Measurements from ENCODE around the gene HSF5. TPM values are rescaled to one million over a fixed set of nuclear protein-coding genes. Genes with fewer than 3 reads are reported as not detected.

Gene HSF5
- total RNA-seq, 6 experiments from 2014 or later, result 0.06 to 0.18 (median 0.10) TPM; not detected in 1

DNA sequence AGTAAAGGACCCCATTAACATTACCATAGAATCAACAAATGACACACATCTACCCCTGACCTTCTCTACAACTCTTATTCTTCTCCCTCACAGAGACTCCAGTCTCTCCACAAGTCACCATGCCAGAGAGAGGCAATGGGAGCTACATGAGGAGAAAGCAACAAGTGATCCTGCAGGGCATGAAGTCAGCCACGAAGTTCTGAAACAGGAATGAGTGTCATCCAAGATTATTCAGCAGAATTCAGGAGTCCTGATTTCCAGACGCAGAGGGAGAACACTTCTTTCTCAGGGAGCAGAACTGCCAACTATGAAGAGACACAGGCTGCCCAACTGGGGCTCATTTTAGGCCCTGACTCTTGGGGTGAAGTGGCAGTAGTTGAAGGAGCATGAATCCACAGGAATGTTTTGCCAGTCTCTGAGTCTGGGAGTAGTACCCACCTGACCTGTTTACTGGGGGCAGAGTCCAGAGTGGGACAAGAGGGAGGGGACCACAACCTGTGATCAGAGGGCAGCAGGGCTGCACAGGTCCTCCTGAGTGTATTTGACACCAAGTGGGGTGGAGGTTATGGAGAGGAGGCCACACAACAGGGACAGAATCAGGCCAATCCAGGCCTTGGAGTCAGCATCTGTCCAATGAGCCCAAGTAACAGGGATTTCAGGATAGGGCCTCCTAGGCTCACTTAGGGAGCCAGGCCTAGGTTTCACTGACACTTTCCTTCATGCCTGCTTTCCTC lies 28.6 kb upstream of the HSF5 start:
- H3K9me3 ChIP-seq, result no peaks in the 10 kb centered on the region
- no peaks in the 10 kb centered on the region for H3K27me3 ChIP-seq
- peak overlapping the region; percentile 71 to 86 (median 75) for H3K4me3 ChIP-seq
- WGBS (ENCODE audit: insufficient coverage, low coverage, low lambda C conversion rate, missing lambda C conversion rate), result 10% methylated on average over 2 of the region's 2 CpGs
- DNase-seq, result peak; percentile 56 to 91 (median 88)
- peak; percentile 12 to 52 (median 45) for ATAC-seq
- intact Hi-C loops (cut with DNase I), result no loop called here
- H3K4me1 ChIP-seq, result peaks cover 0 to 34% (median 6%) of the 10 kb centered on the region in 4 donors
- TF ChIP-seq, protein P1, sequence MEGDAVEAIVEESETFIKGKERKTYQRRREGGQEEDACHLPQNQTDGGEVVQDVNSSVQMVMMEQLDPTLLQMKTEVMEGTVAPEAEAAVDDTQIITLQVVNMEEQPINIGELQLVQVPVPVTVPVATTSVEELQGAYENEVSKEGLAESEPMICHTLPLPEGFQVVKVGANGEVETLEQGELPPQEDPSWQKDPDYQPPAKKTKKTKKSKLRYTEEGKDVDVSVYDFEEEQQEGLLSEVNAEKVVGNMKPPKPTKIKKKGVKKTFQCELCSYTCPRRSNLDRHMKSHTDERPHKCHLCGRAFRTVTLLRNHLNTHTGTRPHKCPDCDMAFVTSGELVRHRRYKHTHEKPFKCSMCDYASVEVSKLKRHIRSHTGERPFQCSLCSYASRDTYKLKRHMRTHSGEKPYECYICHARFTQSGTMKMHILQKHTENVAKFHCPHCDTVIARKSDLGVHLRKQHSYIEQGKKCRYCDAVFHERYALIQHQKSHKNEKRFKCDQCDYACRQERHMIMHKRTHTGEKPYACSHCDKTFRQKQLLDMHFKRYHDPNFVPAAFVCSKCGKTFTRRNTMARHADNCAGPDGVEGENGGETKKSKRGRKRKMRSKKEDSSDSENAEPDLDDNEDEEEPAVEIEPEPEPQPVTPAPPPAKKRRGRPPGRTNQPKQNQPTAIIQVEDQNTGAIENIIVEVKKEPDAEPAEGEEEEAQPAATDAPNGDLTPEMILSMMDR (IDR thresholded peaks at IDR 0.05), result no peak
- TF ChIP-seq POLR2A (IDR thresholded peaks at IDR 0.05), result peak; percentile 10
- H3K36me3 ChIP-seq, result peaks cover 0 to 13% (median 6%) of the 10 kb centered on the region in 4 donors
- H3K27ac ChIP-seq, result peak overlapping the region; percentile 95 to 97 (median 96)

GRCh38 chr17:58515286-58515685 lies 27.1 kb upstream of the HSF5 start:
- Histone ChIP-seq H3K4me3 (peak overlapping the region; percentile 75 to 87 (median 86)), H3K36me3 (peaks cover 5 to 25% (median 13%) of the 10 kb centered on the region in 4 donors), H3K4me1 (peaks cover 0 to 24% (median 6%) of the 10 kb centered on the region in 4 donors), H3K9me3 (no peaks in the 10 kb centered on the region), H3K27me3 (no peaks in the 10 kb centered on the region), H3K27ac (peak overlapping the region; percentile 95 to 97 (median 96))
- DNase-seq (no peak), ATAC-seq (no peak)
- intact Hi-C loops (cut with DNase I), result no loop called here
- TF ChIP-seq POLR2A (IDR thresholded peaks at IDR 0.05), result no peak
- TF ChIP-seq, protein P1 (IDR thresholded peaks at IDR 0.05), result no peak
- 24% methylated on average over 2 of the region's 2 CpGs for WGBS (ENCODE audit: insufficient coverage, low coverage, low lambda C conversion rate, missing lambda C conversion rate)

DNA sequence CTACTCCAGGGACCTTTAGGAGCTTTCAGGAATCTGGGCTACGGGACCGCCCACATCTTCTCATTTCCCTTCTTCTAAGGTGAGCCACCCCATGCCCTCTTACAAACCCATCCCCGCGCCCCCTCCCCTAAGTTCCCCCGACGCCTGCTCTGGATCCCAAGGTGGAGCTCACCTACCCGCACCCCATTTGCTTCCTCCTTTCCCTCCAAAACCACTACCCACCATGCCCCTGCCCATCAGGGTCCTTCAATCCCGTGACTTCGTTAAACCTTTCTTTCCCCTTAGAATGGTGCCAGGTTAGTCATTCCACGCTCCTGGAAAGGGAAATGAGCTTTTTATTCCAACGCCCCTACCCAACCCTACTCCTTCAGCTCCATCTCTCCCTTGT lies 26.6 kb upstream of the HSF5 start:
- H3K27me3 ChIP-seq, result no peaks in the 10 kb centered on the region
- TF ChIP-seq, protein P1 (IDR thresholded peaks at IDR 0.05), result no peak
- no peak for TF ChIP-seq POLR2A (IDR thresholded peaks at IDR 0.05)
- peaks cover 0 to 25% (median 6%) of the 10 kb centered on the region in 4 donors for H3K4me1 ChIP-seq
- H3K9me3 ChIP-seq, result no peaks in the 10 kb centered on the region
- peak overlapping the region; percentile 75 to 87 (median 86) for H3K4me3 ChIP-seq
- H3K27ac ChIP-seq, result peak overlapping the region; percentile 95 to 97 (median 96)
- intact Hi-C loops (cut with DNase I), result no loop called here
- H3K36me3 ChIP-seq, result peaks cover 5 to 30% (median 16%) of the 10 kb centered on the region in 4 donors
- ATAC-seq (no peak), DNase-seq (no peak)
- 22% methylated on average over 11 of the region's 11 CpGs for WGBS (ENCODE audit: insufficient coverage, low coverage, low lambda C conversion rate, missing lambda C conversion rate)

GRCh38 chr17:58513965-58514769 lies 26.0 kb upstream of the HSF5 start, which contains the start of gene MTMR4:
MTMR4 (minus strand) TSS chr17:58514638; CDS start chr17:58514407, 231 bp downstream.
- 0% methylated on average over 4 of the region's 64 CpGs for WGBS (ENCODE audit: insufficient coverage, low coverage, low lambda C conversion rate, missing lambda C conversion rate)
- peak within 1 kb of the TSS; percentile 75 to 87 (median 86) for H3K4me3 ChIP-seq
- TF ChIP-seq, protein P1 (IDR thresholded peaks at IDR 0.05), result no peak
- TF ChIP-seq POLR2A (IDR thresholded peaks at IDR 0.05), result peak; percentile 69
- H3K9me3 ChIP-seq, result no peaks in the 10 kb centered on the region
- no peaks in the 10 kb centered on the region for H3K27me3 ChIP-seq
- ATAC-seq, result peak; percentile 51 to 62 (median 51)
- peaks cover 5 to 36% (median 19%) of the 10 kb centered on the region in 4 donors for H3K36me3 ChIP-seq
- peak; percentile 92 for DNase-seq
- H3K27ac ChIP-seq, result peak within 1 kb of the TSS; percentile 95 to 97 (median 96)
- intact Hi-C loops (cut with DNase I), result no loop called here
- peaks cover 0 to 31% (median 6%) of the 10 kb centered on the region in 4 donors for H3K4me1 ChIP-seq
